Ammon's horn (tissue), 1 donor: Measurements from ENCODE around the gene PLXNB3.

Experiments
- DNase-seq: peaks from one replicate; pipeline ENCODE4 v3.0.0-alpha.2; 2016; ENCODE audit warnings: low spot score

Gene PLXNB3

DNA sequence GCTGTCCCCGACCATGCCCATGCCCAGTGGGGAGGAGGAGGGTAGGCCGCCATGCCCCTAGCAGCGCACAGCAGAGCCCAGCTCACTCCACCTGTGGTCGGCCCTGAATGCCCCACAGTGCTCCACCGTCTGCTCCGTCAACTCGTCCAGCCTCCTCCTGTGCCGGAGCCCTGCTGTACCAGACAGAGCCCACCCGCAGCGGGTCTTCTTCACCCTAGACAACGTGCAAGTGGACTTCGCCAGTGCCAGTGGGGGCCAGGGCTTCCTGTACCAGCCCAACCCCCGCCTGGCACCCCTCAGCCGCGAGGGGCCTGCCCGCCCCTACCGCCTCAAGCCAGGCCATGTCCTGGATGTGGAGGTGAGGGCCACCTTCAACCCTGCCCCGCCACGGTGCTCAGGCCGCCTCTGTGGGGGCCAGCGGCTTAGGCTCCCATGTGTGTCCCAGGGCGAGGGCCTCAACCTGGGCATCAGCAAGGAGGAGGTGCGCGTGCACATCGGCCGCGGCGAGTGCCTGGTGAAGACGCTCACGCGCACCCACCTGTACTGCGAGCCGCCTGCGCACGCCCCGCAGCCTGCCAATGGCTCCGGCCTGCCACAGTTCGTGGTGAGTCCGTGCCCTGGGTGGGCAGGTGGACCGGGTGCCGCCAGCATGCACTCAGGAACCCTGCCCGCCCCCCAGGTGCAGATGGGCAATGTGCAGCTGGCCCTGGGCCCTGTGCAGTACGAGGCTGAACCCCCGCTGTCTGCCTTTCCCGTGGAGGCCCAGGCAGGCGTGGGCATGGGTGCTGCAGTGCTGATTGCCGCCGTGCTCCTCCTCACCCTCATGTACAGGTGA is 9.9 kb downstream of the PLXNB3 start:
- no peak for DNase-seq

DNA sequence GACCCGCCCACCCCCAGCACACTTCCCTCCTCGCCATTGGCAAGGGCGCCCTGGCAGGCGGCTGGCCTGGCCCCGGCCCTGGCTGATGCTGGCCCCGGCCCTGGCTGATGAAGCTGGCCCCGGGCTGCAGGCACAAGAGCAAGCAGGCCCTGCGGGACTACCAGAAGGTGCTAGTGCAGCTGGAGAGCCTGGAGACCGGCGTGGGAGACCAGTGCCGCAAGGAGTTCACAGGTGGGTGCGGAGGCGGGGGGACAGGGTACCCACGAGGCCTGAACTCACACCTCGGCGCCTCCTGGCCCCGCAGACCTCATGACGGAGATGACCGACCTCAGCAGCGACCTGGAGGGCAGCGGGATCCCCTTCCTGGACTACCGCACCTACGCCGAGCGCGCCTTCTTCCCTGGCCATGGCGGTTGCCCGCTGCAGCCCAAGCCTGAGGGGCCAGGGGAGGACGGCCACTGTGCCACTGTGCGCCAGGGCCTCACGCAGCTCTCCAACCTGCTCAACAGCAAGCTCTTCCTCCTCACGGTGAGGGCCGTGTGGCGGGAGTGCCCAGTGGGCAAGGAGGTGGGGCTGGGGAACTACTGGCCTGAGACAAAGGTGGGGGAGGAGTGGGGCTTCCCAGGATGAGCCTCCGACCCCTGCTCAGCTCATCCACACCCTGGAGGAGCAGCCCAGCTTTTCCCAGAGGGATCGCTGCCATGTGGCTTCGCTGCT is 10.7 kb downstream of the PLXNB3 start:
- no peak for DNase-seq

GRCh38 chrX:153775293-153776119 is 11.5 kb downstream of the PLXNB3 start:
- DNase-seq = no peak

- no peak for DNase-seq
These were observed 12.1 kb downstream of the PLXNB3 start for GRCh38 chrX:153776120-153776599.

GRCh38 chrX:153776611-153777045 is 12.6 kb downstream of the PLXNB3 start:
- no peak for DNase-seq

DNA sequence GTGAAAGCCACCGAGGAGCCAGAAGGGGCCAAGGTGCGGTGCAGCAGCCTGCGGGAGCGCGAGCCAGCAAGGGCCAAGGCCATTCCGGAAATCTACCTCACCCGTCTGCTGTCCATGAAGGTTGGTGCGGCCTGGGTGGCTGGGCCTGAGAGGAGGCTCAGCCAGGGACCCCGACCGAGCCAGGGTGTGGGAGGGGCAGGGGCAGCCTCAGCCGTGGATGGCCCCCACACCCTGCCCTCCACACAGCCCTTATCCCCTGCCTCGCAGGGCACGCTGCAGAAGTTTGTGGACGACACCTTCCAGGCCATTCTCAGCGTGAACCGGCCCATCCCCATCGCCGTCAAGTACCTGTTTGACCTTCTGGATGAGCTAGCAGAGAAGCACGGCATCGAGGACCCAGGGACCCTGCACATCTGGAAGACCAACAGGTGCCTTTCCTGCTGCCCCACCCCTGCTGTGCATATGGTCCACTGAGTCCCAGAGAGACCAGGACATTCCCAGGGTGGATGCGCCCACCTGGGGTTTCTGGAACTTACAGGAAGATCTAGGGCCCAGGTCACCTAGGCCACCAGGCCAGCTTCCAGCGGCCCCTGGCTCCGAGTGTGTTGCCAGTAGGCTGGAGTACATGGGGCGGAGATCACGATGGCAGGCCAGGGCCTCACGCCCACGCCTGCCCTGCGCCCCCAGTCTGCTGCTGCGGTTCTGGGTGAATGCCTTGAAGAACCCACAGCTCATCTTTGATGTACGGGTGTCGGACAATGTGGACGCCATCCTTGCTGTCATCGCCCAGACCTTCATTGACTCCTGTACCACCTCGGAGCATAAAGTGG is 13.4 kb downstream of the PLXNB3 start:
- DNase-seq = no peak

GRCh38 chrX:153778181-153778580 is 14.1 kb downstream of the PLXNB3 start:
- no peak for DNase-seq

DNA sequence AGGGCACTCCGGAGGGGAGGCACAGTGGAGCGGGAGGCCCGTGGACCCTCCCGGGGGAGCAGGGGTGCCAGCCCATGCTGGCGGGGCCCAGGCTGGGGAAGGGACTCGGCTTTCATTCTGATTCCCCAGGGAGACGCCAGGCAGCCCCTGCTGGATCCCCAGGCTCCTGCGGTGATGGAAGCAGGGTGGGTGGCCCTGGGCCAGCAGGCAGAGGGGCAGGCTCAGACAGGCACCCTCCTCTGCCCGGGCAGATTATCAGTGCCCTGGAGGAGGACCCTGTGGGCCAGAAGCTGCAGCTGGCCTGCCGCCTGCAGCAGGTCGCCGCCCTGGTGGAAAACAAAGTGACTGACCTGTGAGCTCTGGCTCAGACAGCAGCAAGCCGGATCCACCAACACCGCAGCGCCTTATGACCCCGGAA is 14.6 kb downstream of the PLXNB3 start:
- DNase-seq = no peak

- no peak for DNase-seq
These were observed 16.0 kb downstream of the PLXNB3 start for GRCh38 chrX:153779891-153780677.

GRCh38 chrX:153780678-153781427 is 16.8 kb downstream of the PLXNB3 start, which contains the start of gene SRPK3:
Gene SRPK3 (plus strand): TSS chrX:153781041. CDS start chrX:153781087, 46 bp downstream.
- no peak for DNase-seq

DNA sequence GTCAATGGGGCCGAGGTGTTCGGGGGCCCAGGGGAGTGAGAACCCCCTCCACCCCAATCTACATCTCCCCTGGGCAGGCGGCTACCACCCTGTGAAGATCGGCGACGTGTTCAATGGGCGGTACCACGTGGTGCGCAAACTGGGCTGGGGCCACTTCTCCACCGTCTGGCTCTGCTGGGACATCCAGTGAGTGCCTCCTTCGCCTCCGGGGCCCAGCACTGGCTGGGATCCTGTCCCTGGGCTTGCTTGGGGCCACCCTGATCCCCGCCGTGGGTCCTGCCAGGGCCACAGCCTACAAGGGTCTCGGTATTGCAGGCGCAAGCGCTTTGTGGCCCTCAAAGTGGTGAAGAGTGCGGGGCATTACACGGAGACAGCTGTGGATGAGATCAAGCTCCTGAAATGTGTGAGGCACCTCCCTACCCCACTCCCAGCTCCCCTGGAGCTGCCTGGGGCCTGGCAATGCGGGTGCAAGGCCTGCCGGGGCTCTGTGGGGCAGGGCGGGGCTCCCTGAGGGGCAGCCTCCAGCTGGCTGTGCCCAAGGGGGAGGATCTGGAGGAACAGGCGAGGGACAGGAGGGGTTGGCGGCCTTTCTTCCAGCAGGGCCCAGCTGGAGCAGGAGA is 17.5 kb downstream of the PLXNB3 start:
- DNase-seq = no peak

GRCh38 chrX:153782313-153782712 is 18.3 kb downstream of the PLXNB3 start:
- no peak for DNase-seq

- DNase-seq = no peak
These were observed 18.8 kb downstream of the PLXNB3 start for GRCh38 chrX:153782871-153783270.

DNA sequence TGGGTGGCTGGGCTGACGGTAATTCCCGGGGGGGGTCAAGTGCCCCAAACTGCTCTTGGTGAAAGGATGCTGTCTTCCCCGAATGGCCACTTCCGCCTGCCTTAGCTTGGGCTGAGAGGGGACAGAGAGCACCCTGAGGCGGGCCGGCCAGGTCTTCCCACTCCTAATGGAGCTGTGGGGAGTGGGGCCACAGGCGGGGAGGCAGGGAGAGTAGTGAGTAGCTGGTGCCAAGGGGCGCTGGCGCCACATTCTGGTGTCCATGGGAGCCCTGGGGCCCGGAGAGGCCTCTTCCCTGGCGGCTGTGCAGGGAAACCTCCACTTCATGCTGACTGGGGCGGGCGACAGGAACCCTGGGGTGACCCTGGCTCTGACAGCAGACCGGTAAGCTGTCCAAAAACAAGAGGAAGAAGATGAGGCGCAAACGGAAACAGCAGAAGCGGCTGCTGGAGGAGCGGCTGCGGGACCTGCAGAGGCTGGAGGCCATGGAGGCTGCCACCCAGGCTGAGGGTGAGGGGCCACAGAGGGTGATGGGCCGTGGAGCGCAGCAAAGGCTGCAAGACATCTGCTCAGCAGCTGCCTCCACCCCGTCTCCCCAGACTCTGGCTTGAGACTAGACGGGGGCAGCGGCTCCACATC is 19.4 kb downstream of the PLXNB3 start:
- no peak for DNase-seq

GRCh38 chrX:153784325-153784967 is 20.4 kb downstream of the PLXNB3 start:
- no peak for DNase-seq

DNA sequence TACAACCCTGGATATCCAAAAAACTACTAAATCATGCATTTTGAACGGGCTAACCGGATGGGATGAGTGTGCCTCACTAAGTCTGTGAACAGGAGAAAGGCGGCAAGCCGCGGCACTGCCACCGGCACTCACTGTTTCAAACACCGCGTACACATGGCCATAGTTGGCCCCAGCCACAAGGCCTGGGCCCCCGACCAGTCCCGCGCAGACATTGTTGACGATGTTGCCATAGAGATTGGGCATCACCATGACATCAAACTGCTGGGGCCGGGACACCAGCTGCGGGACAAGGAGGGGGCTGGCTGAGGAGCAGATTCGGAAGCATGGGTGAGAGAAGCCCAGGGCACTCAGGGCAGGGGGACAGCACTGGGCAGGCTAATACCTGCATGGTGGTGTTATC is 22.6 kb downstream of the PLXNB3 start:
- no peak for DNase-seq

GRCh38 chrX:153789654-153790053 is 25.6 kb downstream of the PLXNB3 start:
- DNase-seq = no peak
